DLD1 (cell line): ENCODE data around the gene KIF4A.

Experiments used
- in situ Hi-C: cut with HindIII; loops from 2 replicates; pipeline ENCODE4 v1.10.0; 2017; ENCODE audit warnings: low sequenced_read_pairs

Gene KIF4A

GRCh38 chrX:70434914-70435586, 145.1 kb downstream of the KIF4A start:
- in situ Hi-C loops = no loop called here

DNA sequence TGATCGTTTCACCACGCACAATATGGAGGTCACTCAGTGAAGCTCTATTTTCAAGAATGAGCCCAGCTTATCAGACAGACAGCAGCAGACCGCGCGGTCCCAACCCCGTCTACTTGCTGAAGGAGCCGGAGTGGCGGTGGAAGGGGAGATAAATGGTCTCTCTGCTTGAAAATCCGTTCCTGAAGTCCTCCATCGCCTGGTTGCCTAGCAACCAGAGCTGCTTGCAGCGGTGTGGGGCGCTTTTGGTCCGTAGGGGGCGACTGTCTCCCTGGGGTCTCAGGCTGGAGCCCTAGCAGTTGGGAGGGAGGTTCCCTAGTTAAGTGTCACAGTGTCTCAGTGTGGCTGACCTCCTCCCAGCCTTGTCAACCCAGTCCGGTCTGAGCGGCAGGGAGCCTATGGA, 146.4 kb downstream of the KIF4A start:
- in situ Hi-C loops = no loop called here

GRCh38 chrX:70437011-70437410, 147.1 kb downstream of the KIF4A start:
- in situ Hi-C loops = no loop called here

GRCh38 chrX:70437921-70438665, 148.2 kb downstream of the KIF4A start:
- in situ Hi-C loops = no loop called here

GRCh38 chrX:70439016-70439415, 149.1 kb downstream of the KIF4A start:
- in situ Hi-C loops = no loop called here

DNA sequence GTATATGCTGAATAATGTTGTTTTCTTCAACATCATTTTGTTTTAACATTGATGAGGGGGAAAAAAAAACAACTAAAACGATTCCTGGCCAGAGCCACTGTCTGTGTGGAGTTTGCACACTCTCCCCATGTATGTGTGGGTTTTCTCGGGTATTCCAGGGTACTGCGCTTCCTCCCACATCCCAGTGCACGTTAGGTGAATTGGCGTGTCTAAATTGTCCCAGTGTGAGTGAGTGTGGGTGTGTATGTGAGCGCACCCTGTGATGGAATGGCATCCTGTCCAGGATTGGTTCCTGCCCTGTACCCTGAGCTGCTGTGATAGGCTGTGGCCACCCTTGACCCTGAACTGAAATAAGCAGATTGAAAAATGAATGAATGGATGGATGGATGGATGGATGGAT, 152.3 kb downstream of the KIF4A start:
- in situ Hi-C loops = no loop called here

DNA sequence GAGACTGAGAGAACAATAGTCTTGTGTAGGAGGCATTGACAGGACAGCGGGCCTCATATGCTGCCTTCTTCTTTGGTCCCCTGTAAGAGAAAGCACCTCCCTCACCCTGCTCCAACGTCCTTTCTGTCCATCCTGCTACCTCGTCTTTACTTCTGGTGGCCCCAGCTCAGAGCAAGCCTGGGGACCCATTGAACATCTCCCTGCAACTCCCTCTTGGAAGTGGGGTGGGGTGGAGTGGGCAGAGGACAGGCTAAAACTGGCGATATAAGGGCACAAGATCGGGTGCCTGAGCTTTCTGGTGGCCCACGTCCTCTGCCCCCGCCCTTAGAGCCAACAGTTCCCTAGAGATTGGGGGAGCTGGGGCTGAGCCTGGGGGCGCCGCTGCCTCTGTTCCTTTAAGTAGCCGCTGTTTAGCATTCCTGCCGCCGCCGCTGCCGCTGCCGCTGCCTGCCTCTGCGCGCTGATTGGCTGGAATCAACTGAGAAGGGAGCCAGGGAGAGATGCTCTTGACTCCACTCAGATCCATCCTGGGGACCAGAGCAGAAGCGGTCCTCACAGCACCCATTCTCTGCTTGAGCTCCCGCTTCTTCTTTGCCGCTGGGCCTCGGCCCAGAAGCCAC, 154.5 kb downstream of the KIF4A start, which contains the start of gene DLG3:
TSS of gene DLG3 (plus strand) at position 510 of the 620 bp plus-strand sequence. CDS start 367 bp downstream, outside the sequence.
- in situ Hi-C loops = no loop called here

- in situ Hi-C loops = no loop called here
Observed at GRCh38 chrX:70444946-70445656, 155.2 kb downstream of the KIF4A start.

GRCh38 chrX:70445951-70446350, 156.0 kb downstream of the KIF4A start:
- in situ Hi-C loops = no loop called here

GRCh38 chrX:70446380-70447350, 156.8 kb downstream of the KIF4A start:
- in situ Hi-C loops = no loop called here

DNA sequence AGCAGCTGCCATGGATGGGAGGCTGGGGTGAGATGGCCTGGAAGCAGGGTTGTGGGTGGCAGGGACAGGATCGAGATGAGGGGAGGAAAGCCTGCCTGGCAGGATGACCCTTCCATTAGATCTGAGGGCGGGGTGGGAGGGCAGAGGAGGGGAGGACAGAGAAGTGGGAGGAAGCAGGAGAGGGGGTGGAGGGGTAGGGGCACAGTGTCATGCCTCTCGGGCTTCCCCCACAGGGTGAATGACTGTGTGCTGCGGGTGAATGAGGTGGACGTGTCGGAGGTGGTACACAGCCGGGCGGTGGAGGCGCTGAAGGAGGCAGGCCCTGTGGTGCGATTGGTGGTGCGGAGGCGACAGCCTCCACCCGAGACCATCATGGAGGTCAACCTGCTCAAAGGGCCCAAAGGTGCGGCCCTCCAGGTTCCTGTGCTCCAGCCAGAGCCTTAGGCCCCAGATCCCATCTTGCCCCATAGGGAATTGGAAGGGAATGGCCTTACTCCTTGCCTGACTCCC, 159.6 kb downstream of the KIF4A start:
- in situ Hi-C loops = no loop called here

- in situ Hi-C loops = no loop called here
Observed at GRCh38 chrX:70452143-70452733, 162.3 kb downstream of the KIF4A start.

GRCh38 chrX:70453024-70453618, 163.2 kb downstream of the KIF4A start:
- in situ Hi-C loops = no loop called here

DNA sequence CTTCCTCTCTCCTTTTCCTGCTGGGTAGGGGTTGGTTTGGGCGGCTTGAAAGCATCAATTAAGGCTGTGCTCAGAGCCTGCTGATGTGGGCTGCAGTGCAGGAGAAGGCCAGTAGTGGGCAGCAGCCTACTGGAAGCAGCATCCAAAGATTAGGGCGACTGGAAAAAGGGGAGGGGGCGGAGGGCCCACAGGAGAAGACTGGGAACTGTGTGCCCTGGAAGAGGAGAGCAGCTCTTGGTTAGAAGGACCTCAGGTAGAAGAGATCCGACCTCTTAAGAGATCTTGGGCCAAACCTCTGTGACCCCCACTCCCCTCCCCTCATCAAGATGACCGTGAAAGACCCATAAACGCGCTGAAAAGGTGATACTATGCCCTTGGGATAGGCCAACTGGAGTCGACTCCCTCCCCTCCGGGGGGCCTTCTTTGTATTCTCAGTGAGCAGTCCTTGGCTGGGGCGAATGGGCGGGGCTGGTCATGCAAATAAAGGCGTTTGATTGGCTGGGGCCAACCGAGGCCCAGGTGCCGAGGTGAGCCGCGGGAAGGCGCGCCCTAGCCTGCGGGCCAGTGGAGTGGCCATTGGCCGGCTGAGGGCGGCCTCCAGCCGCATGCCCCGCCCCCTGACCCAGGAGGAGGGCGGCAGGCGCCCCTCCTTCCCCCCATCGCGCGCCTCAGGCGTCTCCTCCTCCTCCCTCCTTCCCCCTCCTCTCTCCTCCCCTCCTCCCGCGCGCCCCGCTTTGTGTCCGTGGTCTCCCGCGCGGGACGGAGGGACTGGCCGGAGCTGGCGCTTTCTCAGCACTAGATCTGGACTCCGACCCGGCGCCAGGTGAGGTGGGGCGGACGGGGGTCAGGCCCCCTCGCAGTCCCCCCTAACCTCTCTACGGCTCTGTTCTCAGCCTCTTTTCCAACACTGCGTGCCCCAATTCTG, 164.8 kb downstream of the KIF4A start:
- in situ Hi-C loops = no loop called here

GRCh38 chrX:70455366-70456202, 165.7 kb downstream of the KIF4A start:
- in situ Hi-C loops = no loop called here

DNA sequence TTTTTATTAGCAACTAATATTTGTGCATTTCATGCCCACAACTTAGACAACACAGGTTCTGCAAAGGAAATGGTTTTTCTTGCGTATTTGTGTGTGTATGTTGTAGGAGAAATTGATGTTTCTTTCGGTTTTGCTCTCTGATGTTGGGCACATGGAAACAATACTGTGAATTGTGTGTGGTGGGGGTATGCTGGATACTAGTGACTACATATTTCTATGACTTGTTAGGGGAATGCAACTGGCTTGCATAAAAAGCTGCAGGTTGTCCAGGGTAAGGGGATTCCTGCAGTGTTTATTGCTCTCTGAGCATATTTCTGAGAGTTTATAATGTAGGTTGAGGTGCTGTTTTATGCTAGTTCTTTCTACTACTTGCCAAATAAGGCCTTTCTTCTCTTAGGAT, 166.4 kb downstream of the KIF4A start:
- in situ Hi-C loops = no loop called here

GRCh38 chrX:70461026-70461425, 171.1 kb downstream of the KIF4A start:
- in situ Hi-C loops = no loop called here
